Upper lobe of right lung (tissue), 1 donor: Measurements from ENCODE around the gene AMDHD1. TPM values are rescaled to one million over a fixed set of nuclear protein-coding genes. Genes with fewer than 3 reads are reported as not detected.

Experiments
- ATAC-seq: fragments of 200-7000 bp; cut with Tn5 transposase; one replicate; pipeline ENCODE4 v1.9.1; 2020; ENCODE audit warnings: mild to moderate bottlenecking, moderate library complexity
- DNase-seq: peaks from one replicate; pipeline ENCODE4 v3.0.0-alpha.2; 2020
- H3K27ac ChIP-seq: fragments of 200-600 bp; one replicate; pipeline ENCODE4 v1.8.0; 2022
- H3K27me3 ChIP-seq: fragments of 200-600 bp; one replicate; pipeline ENCODE4 v1.8.0; 2022; ENCODE audit warnings: mild to moderate bottlenecking
- H3K36me3 ChIP-seq: fragments of 200-600 bp; one replicate; pipeline ENCODE4 v1.8.0; 2022
- H3K4me1 ChIP-seq: fragments of 200-600 bp; one replicate; pipeline ENCODE4 v1.8.0; 2022
- H3K4me3 ChIP-seq: fragments of 200-600 bp; one replicate; pipeline ENCODE4 v1.8.0; 2022; ENCODE audit warnings: mild to moderate bottlenecking
- H3K9me3 ChIP-seq: fragments of 200-600 bp; one replicate; pipeline ENCODE4 v1.8.0; 2022
- intact Hi-C: fragments of 100-400 bp; cut with DNase I; formaldehyde crosslinking; loops from one replicate; pipeline ENCODE4 v1.11.0; 2022
- total RNA-seq: library from RNA; stranded (reverse); fragmentation: NEBNext Ultra II Directional; extraction: Animal tissue kit (Norgen Biotek cat#: 25700); gene quantifications from one replicate; pipeline ENCODE4 v1.2.1, GENCODE V29; 2021
- TF ChIP-seq, protein P1 (sequence below): fragments of 200-600 bp; IDR thresholded peaks from one replicate; pipeline ENCODE4 v1.8.0; 2022; ENCODE audit warnings: antibody characterized with exemption
- donor health status: DM: no; HTN: yes; CAD: no; lungs with severe emphysema.

The AMDHD1 gene
- total RNA-seq, 1 donor from 2014 or later: 1.4 TPM

DNA sequence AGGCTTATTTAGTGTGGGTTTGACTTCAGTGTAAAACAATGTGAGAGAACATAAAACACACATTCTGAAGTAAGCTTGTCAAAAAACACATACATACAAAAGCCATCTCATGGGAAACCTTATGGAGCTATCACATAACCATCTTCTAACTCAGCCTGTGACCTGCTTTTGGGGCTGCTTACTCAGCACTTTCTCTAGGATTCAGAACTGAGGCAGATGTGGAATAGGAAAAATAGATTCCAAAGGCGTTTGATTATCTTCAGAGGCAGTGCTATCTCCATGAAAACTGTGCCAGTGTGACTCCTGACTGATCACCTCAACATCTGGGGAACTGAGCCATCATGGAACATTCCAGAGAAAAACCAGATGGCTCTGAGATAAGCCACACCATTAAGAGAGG, 39.5 kb downstream of the AMDHD1 start:
- H3K4me1 ChIP-seq: no peaks in the 10 kb centered on the region
- H3K27ac ChIP-seq: no peak overlapping the region
- TF ChIP-seq, protein P1, sequence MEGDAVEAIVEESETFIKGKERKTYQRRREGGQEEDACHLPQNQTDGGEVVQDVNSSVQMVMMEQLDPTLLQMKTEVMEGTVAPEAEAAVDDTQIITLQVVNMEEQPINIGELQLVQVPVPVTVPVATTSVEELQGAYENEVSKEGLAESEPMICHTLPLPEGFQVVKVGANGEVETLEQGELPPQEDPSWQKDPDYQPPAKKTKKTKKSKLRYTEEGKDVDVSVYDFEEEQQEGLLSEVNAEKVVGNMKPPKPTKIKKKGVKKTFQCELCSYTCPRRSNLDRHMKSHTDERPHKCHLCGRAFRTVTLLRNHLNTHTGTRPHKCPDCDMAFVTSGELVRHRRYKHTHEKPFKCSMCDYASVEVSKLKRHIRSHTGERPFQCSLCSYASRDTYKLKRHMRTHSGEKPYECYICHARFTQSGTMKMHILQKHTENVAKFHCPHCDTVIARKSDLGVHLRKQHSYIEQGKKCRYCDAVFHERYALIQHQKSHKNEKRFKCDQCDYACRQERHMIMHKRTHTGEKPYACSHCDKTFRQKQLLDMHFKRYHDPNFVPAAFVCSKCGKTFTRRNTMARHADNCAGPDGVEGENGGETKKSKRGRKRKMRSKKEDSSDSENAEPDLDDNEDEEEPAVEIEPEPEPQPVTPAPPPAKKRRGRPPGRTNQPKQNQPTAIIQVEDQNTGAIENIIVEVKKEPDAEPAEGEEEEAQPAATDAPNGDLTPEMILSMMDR: no peak
- no peaks in the 10 kb centered on the region for H3K9me3 ChIP-seq
- ATAC-seq (no peak), DNase-seq (no peak)
- H3K27me3 ChIP-seq: no peaks in the 10 kb centered on the region
- no peak overlapping the region for H3K4me3 ChIP-seq
- H3K36me3 ChIP-seq: no peaks in the 10 kb centered on the region
- intact Hi-C loops: no loop called here

DNA sequence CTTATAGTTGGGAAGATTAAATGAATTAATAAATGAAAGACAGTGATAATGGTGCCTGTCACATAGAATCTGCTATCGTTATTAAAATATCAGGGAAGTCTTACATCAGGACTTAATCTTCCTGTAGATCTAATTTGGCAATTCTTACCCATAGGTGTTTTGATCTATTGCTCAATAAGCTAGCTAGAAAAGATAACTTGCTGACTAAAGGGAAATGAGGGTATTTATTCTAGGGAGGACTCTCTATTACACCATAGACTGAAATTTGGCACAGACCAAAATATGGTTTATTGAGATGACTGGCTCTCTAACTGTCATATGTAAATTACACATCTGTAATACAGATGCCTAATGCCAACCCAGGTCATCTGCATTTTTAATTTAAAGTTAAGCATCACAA, 41.6 kb downstream of the AMDHD1 start:
- Histone ChIP-seq H3K4me3 (no peak overlapping the region), H3K36me3 (no peaks in the 10 kb centered on the region), H3K9me3 (no peaks in the 10 kb centered on the region), H3K4me1 (no peaks in the 10 kb centered on the region), H3K27me3 (no peaks in the 10 kb centered on the region), H3K27ac (no peak overlapping the region)
- TF ChIP-seq, protein P1: no peak
- DNase-seq (no peak), ATAC-seq (no peak)
- intact Hi-C loops: no loop called here

DNA sequence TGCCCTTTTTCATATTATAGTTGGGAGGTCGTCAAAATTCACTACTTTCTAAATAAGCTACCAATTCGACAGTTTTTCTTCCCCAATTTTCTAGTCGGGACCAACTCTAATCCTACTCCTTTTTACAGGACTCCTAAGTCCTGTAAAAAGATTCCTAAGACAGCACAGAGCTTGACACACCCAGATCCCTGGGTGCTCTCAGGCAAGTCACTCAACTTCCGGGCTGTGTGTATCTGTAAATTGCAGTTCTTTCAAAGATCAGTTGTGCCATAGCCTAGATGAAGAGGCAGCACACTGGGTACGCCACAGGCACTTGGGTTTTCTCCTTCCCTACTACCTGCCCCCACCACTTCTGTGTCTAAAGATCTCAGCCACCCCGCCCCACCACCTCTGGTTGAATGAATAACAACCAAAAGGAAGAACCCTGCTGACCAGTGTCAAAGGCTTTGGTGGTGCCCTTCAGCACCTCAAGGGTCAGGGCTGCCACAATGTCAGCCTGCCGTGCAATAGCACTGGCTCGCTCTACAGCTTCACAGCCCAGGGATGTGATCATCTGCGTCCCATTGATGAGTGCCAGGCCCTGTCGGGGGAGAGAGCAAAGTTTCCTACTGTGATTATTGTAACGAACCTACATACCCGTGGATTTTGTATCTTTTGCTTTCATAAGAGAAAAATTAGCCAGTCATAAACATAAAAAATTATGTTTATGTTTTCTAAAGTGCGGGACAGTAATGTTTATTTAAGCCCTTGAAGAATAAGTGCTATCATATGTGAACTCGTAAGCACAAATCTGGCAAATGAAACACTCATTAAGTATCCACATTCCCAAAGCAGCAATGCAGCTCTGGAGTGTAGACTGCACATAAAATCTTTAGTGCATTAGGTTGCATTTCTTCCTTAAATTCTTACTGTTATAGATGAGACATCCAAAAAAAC, 43.8 kb downstream of the AMDHD1 start:
- intact Hi-C loops: no loop called here
- no peak for DNase-seq
- Histone ChIP-seq H3K27ac (no peak overlapping the region), H3K36me3 (no peaks in the 10 kb centered on the region), H3K4me1 (no peaks in the 10 kb centered on the region), H3K27me3 (no peaks in the 10 kb centered on the region), H3K4me3 (no peak overlapping the region), H3K9me3 (no peaks in the 10 kb centered on the region)
- no peak for ATAC-seq
- TF ChIP-seq, protein P1: no peak

GRCh38 chr12:95988506-95989275, 45.6 kb downstream of the AMDHD1 start:
- no peak overlapping the region for H3K4me3 ChIP-seq
- H3K4me1 ChIP-seq: no peaks in the 10 kb centered on the region
- intact Hi-C loops: no loop called here
- H3K36me3 ChIP-seq: no peaks in the 10 kb centered on the region
- TF ChIP-seq, protein P1: no peak
- ATAC-seq: no peak
- no peaks in the 10 kb centered on the region for H3K27me3 ChIP-seq
- DNase-seq: no peak
- no peak overlapping the region for H3K27ac ChIP-seq
- H3K9me3 ChIP-seq: no peaks in the 10 kb centered on the region

DNA sequence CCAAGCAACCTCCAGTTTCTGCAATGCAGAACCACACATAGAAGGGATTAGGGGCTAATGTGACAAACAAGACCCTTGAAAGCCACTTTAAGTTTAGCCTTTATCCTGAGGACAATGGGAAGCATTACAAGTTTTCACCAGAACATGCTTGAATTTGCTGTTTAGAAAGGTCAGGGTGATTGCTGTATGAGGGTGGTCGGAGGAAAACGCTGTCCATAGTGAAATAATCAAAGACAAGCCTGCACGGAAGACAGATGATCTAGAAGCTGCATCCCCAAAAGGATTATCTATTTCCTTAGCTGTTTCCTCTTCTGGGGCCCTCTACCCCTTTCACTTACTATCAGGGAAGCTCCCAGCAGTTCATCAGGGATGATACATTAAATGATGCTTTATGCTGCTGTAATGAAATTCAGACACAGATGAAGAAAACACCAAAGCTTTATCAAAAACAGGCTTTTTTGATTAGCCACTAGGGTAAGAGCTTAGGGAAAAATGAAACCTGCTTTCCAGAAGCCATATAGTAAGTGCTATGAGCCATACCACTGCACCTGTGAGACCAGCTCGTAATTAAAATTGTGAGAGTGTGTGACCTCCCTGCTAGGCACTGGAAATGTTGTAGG, 46.5 kb downstream of the AMDHD1 start:
- no peaks in the 10 kb centered on the region for H3K27me3 ChIP-seq
- ATAC-seq (no peak), DNase-seq (no peak)
- H3K36me3 ChIP-seq: no peaks in the 10 kb centered on the region
- no peak overlapping the region for H3K4me3 ChIP-seq
- TF ChIP-seq, protein P1: no peak
- H3K27ac ChIP-seq: no peak overlapping the region
- intact Hi-C loops: no loop called here
- no peaks in the 10 kb centered on the region for H3K4me1 ChIP-seq
- H3K9me3 ChIP-seq: no peaks in the 10 kb centered on the region
